OCI-LY1 (cell line): ENCODE results near the gene KRT10.

ENCODE experiments used
- EZH2 ChIP-seq: fragments of 200-600 bp; sonication (generic), shearing (Covaris generic); IDR thresholded peaks from 2 replicates; pipeline ENCODE4 v1.8.0; 2017; ENCODE audit warnings: borderline replicate concordance, mixed run types, mild to moderate bottlenecking, antibody characterized with exemption, low read length, moderate library complexity, mixed read lengths
- TF ChIP-seq, protein P1 (sequence below): fragments of 200-600 bp; sonication (generic), shearing (Covaris generic); IDR thresholded peaks from 2 replicates; pipeline ENCODE4 v1.5.1; 2017; ENCODE audit warnings: mild to moderate bottlenecking, antibody characterized with exemption, low read length, moderate library complexity, mixed read lengths

GRCh38 chr17:40866838-40867237, 44.4 kb upstream of the KRT10 start, which contains the start of gene KRT12:
- no peak for TF ChIP-seq EZH2
- TF ChIP-seq, protein P1, sequence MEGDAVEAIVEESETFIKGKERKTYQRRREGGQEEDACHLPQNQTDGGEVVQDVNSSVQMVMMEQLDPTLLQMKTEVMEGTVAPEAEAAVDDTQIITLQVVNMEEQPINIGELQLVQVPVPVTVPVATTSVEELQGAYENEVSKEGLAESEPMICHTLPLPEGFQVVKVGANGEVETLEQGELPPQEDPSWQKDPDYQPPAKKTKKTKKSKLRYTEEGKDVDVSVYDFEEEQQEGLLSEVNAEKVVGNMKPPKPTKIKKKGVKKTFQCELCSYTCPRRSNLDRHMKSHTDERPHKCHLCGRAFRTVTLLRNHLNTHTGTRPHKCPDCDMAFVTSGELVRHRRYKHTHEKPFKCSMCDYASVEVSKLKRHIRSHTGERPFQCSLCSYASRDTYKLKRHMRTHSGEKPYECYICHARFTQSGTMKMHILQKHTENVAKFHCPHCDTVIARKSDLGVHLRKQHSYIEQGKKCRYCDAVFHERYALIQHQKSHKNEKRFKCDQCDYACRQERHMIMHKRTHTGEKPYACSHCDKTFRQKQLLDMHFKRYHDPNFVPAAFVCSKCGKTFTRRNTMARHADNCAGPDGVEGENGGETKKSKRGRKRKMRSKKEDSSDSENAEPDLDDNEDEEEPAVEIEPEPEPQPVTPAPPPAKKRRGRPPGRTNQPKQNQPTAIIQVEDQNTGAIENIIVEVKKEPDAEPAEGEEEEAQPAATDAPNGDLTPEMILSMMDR: no peak
